GM19240 (cell line): ENCODE results near the gene OGFR.

Experiments used
- DNase-seq: peaks from one replicate; pipeline ENCODE4 v3.0.0; 2011; ENCODE audit warnings: low spot score; ENCODE audit not compliant: insufficient read length

OGFR gene

DNA sequence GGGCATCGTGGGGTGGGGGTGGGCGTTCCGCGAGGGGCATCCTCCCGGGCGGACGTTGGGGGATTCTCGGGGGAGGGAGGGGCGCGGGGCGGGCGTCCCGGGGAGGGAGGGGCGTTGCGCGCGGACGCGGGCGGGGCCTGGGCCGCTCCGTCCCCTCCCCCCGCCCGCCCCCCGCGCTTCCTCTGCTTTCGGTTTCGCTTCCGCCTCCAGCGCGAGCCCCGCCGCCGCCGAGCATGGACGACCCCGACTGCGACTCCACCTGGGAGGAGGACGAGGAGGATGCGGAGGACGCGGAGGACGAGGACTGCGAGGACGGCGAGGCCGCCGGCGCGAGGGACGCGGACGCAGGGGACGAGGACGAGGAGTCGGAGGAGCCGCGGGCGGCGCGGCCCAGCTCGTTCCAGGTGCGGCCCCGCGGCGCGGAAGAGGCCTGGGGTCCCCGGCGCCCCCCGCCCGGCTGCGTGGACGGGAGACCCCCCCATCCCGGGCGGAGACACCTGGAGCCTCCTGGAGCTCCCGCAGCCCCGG lies at the start of gene OGFR:
Gene OGFR, plus strand, starts transcription at position 209 of the 528 bp plus-strand sequence. Its CDS starts 25 bp downstream, at position 234.
- no peak for DNase-seq

- no peak for DNase-seq
Measured at GRCh38 chr20:62754991-62755356, 49.7 kb upstream of the OGFR start.

DNA sequence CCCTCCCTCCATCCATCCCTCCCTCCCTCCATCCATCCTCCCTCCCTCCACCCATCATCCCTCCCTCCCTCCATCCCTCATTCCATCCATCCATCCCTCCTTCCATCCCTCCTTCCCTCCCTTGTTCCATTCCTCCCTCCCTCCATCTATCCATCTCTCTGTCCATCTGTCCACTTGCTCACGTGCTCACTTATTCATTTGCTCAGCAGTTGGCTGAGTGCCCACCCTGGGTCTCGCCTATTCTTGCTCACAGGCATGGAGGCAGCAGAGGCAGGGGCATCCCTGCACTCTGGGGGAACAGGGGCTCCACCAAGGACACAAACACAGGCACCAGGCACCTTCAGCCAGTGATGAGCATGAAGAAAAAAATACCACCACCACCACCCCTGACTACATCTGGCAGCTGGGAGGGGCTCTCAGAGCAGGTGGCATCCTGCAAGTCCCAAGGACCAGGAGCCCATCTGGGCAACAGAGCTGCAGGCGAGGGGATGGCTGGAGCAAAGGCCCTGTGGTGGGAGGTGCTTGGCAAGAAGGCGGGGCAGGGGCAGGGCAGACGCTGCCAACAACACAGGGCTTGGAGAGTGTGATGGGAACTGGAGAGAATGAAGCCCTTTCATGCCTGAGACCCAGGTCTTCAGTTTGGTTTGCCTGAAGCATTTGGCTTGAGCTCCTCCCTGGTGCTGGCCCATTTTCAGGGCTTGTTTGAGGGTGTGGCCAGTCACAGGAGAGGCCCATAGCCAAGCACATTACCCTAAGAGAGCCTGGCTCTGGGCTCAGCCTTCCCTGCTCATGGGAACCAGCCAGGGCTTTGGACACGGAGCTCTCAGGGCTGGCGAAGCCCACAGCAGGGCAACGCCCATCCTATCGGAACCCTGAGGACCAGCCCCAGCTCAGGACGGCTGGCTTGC lies 48.6 kb upstream of the OGFR start:
- DNase-seq, result no peak

GRCh38 chr20:62758226-62758912 lies 46.3 kb upstream of the OGFR start:
- DNase-seq, result no peak

DNA sequence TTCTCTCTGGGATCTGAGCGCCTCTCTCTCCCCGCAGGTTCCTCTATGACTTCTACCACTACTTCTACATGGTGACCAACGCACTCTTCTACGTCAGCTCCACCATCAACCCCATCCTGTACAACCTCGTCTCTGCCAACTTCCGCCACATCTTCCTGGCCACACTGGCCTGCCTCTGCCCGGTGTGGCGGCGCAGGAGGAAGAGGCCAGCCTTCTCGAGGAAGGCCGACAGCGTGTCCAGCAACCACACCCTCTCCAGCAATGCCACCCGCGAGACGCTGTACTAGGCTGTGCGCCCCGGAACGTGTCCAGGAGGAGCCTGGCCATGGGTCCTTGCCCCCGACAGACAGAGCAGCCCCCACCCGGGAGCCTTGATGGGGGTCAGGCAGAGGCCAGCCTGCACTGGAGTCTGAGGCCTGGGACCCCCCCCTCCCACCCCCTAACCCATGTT lies 44.6 kb upstream of the OGFR start:
- no peak for DNase-seq

DNA sequence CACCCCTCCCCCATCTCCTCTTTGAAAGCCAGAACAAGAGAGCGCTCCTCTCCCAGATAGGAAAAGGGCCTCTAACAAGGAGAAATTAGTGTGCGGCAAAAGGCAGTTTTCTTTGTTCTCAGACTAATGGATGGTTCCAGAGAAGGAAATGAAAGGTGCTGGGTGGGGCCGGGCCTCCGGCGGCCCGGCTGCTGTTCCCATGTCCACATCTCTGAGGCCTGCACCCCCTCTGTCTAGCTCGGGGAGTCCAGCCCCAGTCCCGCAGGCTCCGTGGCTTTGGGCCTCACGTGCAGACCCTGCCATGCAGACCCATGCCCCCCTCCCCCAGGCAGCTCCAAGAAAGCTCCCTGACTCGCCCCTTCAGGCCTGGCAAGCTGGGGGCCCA lies 44.2 kb upstream of the OGFR start:
- DNase-seq, result no peak

- DNase-seq, result no peak
Measured at GRCh38 chr20:62760856-62761758, 43.5 kb upstream of the OGFR start.

DNA sequence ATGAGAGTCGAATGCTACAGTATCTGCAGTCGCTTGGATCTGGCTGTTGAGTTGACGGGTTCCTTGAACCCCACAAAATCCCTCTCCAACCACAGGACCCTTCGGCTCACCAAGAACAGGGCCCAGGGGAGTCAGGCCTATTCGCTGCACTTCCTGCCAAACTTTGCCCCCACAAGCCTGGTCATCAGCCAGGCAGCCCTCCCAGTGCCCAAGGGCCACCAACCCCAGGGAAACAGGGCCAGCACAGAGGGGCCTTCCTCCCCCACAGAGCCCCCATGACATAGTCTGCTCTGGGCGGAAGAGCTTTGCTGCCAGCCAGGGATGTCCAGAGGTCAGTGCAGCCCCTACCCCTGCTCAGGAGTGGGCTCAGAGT lies 42.9 kb upstream of the OGFR start:
- DNase-seq, result no peak

- no peak for DNase-seq
Measured at GRCh38 chr20:62762376-62762775, 42.3 kb upstream of the OGFR start.

DNA sequence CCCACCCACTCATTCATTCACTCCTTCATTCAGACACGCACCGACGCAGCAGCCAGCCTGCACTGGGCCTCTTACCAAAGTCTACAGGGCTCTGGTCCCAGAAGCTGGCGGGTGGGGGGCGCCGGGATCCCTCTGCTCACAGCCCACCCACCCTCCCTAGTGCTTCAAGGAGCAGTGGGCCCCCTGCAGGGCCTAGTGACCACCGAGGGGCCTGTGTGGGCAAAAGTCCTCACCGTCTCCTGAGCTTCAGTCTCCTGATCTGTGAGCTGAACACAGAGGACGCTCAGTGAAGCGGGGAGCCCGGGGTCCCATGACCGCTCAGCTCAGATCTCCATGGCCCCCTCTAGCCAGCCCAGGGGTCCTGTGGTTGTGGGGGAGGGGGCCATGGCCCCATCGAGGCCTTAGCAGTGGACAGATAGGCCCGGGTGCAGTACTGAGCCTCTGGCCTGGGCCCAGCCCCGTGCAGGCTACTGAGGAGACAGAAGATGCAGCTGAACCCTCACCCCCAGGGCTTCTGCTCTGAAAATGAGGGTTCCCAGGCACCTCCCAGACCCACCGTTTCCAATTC lies 41.8 kb upstream of the OGFR start:
- no peak for DNase-seq

- DNase-seq, result no peak
Measured at GRCh38 chr20:62763404-62763803, 41.2 kb upstream of the OGFR start.

DNA sequence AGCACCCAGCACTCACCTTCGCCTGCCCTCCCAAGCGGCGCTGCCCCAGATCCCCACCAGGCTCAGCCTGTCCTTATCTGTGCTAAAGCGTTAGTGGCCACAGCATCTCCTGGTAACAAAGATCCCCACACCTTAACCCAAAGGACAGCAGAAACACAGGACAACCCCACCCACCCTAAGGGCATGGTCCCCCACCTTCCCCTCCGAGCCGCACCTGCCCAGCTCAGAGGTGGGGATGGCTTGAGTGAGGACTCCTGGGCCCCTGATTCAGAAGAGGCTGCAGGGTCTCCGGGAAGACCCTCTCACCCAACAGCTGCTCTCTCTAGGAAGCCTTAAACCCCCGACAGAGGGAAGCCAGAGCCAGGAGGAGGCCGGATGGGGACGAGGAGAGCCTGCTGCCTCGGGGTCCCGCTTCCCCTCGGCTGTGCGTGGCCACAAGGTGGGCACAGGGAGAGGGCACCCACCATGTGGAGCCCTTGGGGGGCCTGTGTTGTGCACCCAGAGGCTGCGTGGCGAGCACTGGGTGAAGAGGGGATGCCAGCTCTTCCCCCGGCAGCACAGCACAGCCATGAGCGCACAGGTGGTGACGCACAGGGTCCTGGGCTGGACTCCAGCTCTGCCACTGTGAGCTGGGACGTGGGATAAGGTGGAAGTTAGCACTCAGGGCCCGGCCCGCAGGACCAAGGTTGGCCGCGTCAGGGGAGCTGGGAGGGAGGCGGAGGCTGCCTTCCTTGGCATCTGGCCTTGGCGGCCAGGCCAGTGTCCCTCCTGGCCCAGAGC lies 40.3 kb upstream of the OGFR start:
- no peak for DNase-seq

GRCh38 chr20:62765021-62765420 lies 39.6 kb upstream of the OGFR start:
- DNase-seq, result no peak

GRCh38 chr20:62765432-62766070 lies 39.1 kb upstream of the OGFR start:
- DNase-seq, result no peak

- no peak for DNase-seq
Measured at GRCh38 chr20:62766071-62766450, 38.6 kb upstream of the OGFR start.

- no peak for DNase-seq
Measured at GRCh38 chr20:62766716-62767115, 37.9 kb upstream of the OGFR start.

- no peak for DNase-seq
Measured at GRCh38 chr20:62768234-62768546, 36.4 kb upstream of the OGFR start.

- DNase-seq, result no peak
Measured at GRCh38 chr20:62768551-62769287, 35.9 kb upstream of the OGFR start.

GRCh38 chr20:62769346-62770071 lies 35.1 kb upstream of the OGFR start:
- no peak for DNase-seq
